GM12878 (cell line): ENCODE data around the gene PRKN. TPM values are rescaled to one million over a fixed set of nuclear protein-coding genes. Genes with fewer than 3 reads are reported as not detected.

Experiments used
- ATAC-seq: fragments of 200-7000 bp; cut with Tn5 transposase; 3 replicates; pipeline ENCODE4 v1.9.1; 2020; ENCODE audit warnings: mild to moderate bottlenecking, moderate library complexity
- BruUV-seq: library from RNA; stranded (reverse); fragments of 400-500 nt; replicated peaks from 2 replicates; lab custom pipeline; 2021; lab: Mats Ljungman, UMichigan
- CTCF ChIA-PET: fragments of 300-600 bp; sonication (Branson Sonifier 250); formaldehyde crosslinking; extraction: SDS; loops from one replicate; lab custom pipeline; 2021; ENCODE audit warnings: inconsistent platforms; lab: Yijun Ruan, JAX
- POLR2A ChIA-PET: fragments of 350-600 bp; formaldehyde crosslinking; extraction: SDS; loops from one replicate; lab custom pipeline; 2021; ENCODE audit warnings: inconsistent platforms; lab: Charles Lee
- RAD21 ChIA-PET: fragments of 300-600 bp; sonication (Branson Sonifier 250); formaldehyde crosslinking; loops from one replicate; lab custom pipeline; 2023; ENCODE audit warnings: antibody characterized with exemption; ENCODE audit not compliant: unreplicated experiment; lab: Charles Lee
- SMC1A ChIA-PET: fragments of 300-600 bp; sonication (Branson Sonifier 250); formaldehyde crosslinking; loops from one replicate; lab custom pipeline; 2023; ENCODE audit not compliant: unreplicated experiment, uncharacterized antibody; lab: Charles Lee
- DNase-seq: peaks from one replicate; pipeline ENCODE4 v3.0.0-alpha.2; 2011; ENCODE audit warnings: low read depth, low spot score
- FAIRE-seq: peaks from 3 replicates; lab custom pipeline; 2011; peaks lifted over from hg19 to GRCh38; lab: Jason Lieb, UNC
- H2AFZ ChIP-seq: 2 replicates; pipeline ENCODE4 v1.6.0; 2011; ENCODE audit warnings: low read depth, low read length, control low read depth; ENCODE audit not compliant: control insufficient read depth
- H3K27ac ChIP-seq: 2 replicates; pipeline ENCODE4 v1.5.1; 2011; ENCODE audit warnings: control low read depth; ENCODE audit not compliant: control insufficient read depth, insufficient read depth
- H3K27me3 ChIP-seq, 2 experiments: replicated peaks in 1 of 2; 2 replicates each; pipeline versions ENCODE4 v1.6.0 to v1.6.1; 2011; ENCODE audit warnings: low read length in 1 of 2; ENCODE audit not compliant: control insufficient read depth in 2 of 2, insufficient read depth in 2 of 2
- H3K36me3 ChIP-seq, 2 experiments: 2 replicates each; pipeline ENCODE4 v1.5.1; 2011; ENCODE audit warnings: low read length in 1 of 2; ENCODE audit not compliant: control insufficient read depth in 2 of 2, insufficient read depth in 2 of 2
- H3K4me1 ChIP-seq: 2 replicates; pipeline ENCODE4 v1.6.1; 2011; ENCODE audit warnings: mild to moderate bottlenecking, low read length, moderate library complexity, mixed read lengths; ENCODE audit not compliant: control insufficient read depth, insufficient read depth
- H3K4me2 ChIP-seq: 2 replicates; pipeline ENCODE4 v1.6.0; 2011; ENCODE audit warnings: control low read depth; ENCODE audit not compliant: control insufficient read depth, insufficient read depth
- H3K4me3 ChIP-seq: fragments of 200-600 bp; sonication (generic); 2 replicates; pipeline ENCODE4 v1.5.1; 2016
- H3K79me2 ChIP-seq: 2 replicates; pipeline ENCODE4 v1.6.0; 2011; ENCODE audit warnings: low read length; ENCODE audit not compliant: control insufficient read depth, insufficient read depth
- H3K9ac ChIP-seq: 2 replicates; pipeline ENCODE4 v1.8.0; 2011; ENCODE audit warnings: low read length, control low read depth, mixed read lengths; ENCODE audit not compliant: control insufficient read depth, insufficient read depth
- H3K9me3 ChIP-seq: replicated peaks from 3 replicates; pipeline ENCODE4 v1.5.1; 2011; ENCODE audit warnings: mild to moderate bottlenecking, low read length; ENCODE audit not compliant: control insufficient read depth, insufficient read depth
- H4K20me1 ChIP-seq: 2 replicates; pipeline ENCODE4 v1.6.0; 2011; ENCODE audit not compliant: control insufficient read depth, insufficient read depth
- CHD2 ChIP-seq: IDR thresholded peaks from 2 replicates; pipeline ENCODE4 v1.6.1; 2011; ENCODE audit warnings: low read depth, low read length, improper control_type of control experiment, borderline replicate concordance
- CHD4 ChIP-seq: fragments of 200-600 bp; sonication (generic); IDR thresholded peaks from 2 replicates; pipeline ENCODE4 v1.6.1; 2016; ENCODE audit warnings: mild to moderate bottlenecking
- CREB1 ChIP-seq: IDR thresholded peaks from 2 replicates; pipeline ENCODE4 v1.6.1; 2012; ENCODE audit warnings: low read depth, mild to moderate bottlenecking, inconsistent platforms
- E2F4 ChIP-seq: IDR thresholded peaks from 2 replicates; pipeline ENCODE4 v1.6.1; 2012; ENCODE audit warnings: low read depth, low read length, improper control_type of control experiment
- ELK1 ChIP-seq: IDR thresholded peaks from 2 replicates; pipeline ENCODE4 v1.6.1; 2012; ENCODE audit warnings: low read depth, low read length, improper control_type of control experiment
- HDAC2 ChIP-seq: fragments of 200-600 bp; sonication (generic); IDR thresholded peaks from 2 replicates; pipeline ENCODE4 v1.6.1; 2017
- MEF2A ChIP-seq: IDR thresholded peaks from 2 replicates; pipeline ENCODE4 v1.6.1; 2011; ENCODE audit warnings: low read depth, mild to moderate bottlenecking, low read length, moderate library complexity; ENCODE audit not compliant: insufficient read depth
- PKNOX1 ChIP-seq: fragments of 450-650 bp; IDR thresholded peaks from 2 replicates; pipeline ENCODE4 v1.6.1; 2016; ENCODE audit warnings: mild to moderate bottlenecking
- PML ChIP-seq: IDR thresholded peaks from 2 replicates; pipeline ENCODE4 v1.6.1; 2012; ENCODE audit warnings: low read length, inconsistent platforms
- RB1 ChIP-seq: fragments of 450-650 bp; formaldehyde crosslinking; IDR thresholded peaks from 2 replicates; pipeline ENCODE4 v1.6.1; 2017; ENCODE audit warnings: mild to moderate bottlenecking, borderline replicate concordance
- SKIL ChIP-seq: fragments of 450-650 bp; IDR thresholded peaks from 2 replicates; pipeline ENCODE4 v1.6.1; 2017; ENCODE audit warnings: mild to moderate bottlenecking, low read depth, inconsistent platforms; ENCODE audit not compliant: poor library complexity, severe bottlenecking
- STAT1 ChIP-seq: fragments of 450-650 bp; conservative IDR thresholded peaks from 2 replicates; pipeline ENCODE4 v1.6.1; 2014; ENCODE audit warnings: antibody characterized with exemption, mild to moderate bottlenecking
- STAT3 ChIP-seq: IDR thresholded peaks from 2 replicates; pipeline ENCODE4 v1.6.1; 2011; ENCODE audit warnings: low read depth, low read length, improper control_type of control experiment
- WRNIP1 ChIP-seq: IDR thresholded peaks from 2 replicates; pipeline ENCODE4 v1.6.1; 2011; ENCODE audit warnings: low read depth, low read length, improper control_type of control experiment, borderline replicate concordance
- ZBTB40 ChIP-seq: fragments of 450-650 bp; IDR thresholded peaks from 2 replicates; pipeline ENCODE4 v1.6.1; 2016; ENCODE audit warnings: mild to moderate bottlenecking, moderate library complexity, borderline replicate concordance
- ZNF24 ChIP-seq: fragments of 450-650 bp; IDR thresholded peaks from 2 replicates; pipeline ENCODE4 v1.6.1; 2017; ENCODE audit warnings: antibody characterized with exemption, mild to moderate bottlenecking
- WGBS: methylation state at CpG from one replicate; pipeline ENCODE4 v1.1.6; 2016; ENCODE audit warnings: low lambda C conversion rate; ENCODE audit not compliant: insufficient replicate concordance, insufficient coverage; ENCODE audit errors: missing lambda C conversion rate; 5-methylcytosine and 5-hydroxymethylcytosine counted together
- in situ Hi-C: fragments of 300-500 bp; cut with MboI; formaldehyde crosslinking; loops from 9 replicates; pipeline ENCODE4 v1.14.3; 2018; ENCODE audit warnings: mixed read lengths
- intact Hi-C: fragments of 100-400 bp; cut with micrococcal nuclease; formaldehyde crosslinking; loops from one replicate; pipeline ENCODE4 v1.14.2; 2022; ENCODE audit not compliant: unreplicated experiment
- polyA plus RNA-seq, 11 experiments: library from polyadenylated mRNA; depleted of rRNA in 4 of 11; unstranded in 6 of 11; stranded (reverse) in 5 of 11; fragments of >200 nt; fragmentation: Nextera tagmentation in 4 of 11; fragmentation: Illumina TruSeq in 1 of 11; extraction: Ambion mirVana in 4 of 11; extraction: Trizol in 1 of 11; gene quantifications; 1 replicate in 1 of 11; 2 replicates in 10 of 11; pipeline versions ENCODE4 v1.2.1 to v1.2.3, GENCODE V29; 2011 to 2016; ENCODE audit warnings: inconsistent platforms in 2 of 11, missing spikeins in 2 of 11, low read depth in 1 of 11
- total RNA-seq, 4 experiments: library from RNA; depleted of rRNA in 3 of 4; stranded (reverse); fragments of >200 nt in 3 of 4; fragmentation: Illumina TruSeq in 1 of 4; extraction: Trizol in 1 of 4; gene quantifications; 2 replicates each; pipeline versions ENCODE4 v1.2.1 to v1.2.3, GENCODE V29; 2013 to 2021

PRKN gene
- total and polyA plus RNA-seq, 10 of the 15 experiments (the other 5 are each of a cell fraction or from before 2014, with no cell fraction given), result 0.06 to 0.09 TPM; not detected in 8

GRCh38 chr6:161376367-161376766 is 1351.2 kb downstream of the PRKN start:
- H3K9me3 ChIP-seq, result no peaks in the 10 kb centered on the region
- no peak overlapping the region for H3K4me2 ChIP-seq
- H2AFZ ChIP-seq, result no peak overlapping the region
- POLR2A ChIA-PET, result no interaction called here
- H3K79me2 ChIP-seq, result no peaks in the 10 kb centered on the region
- intact Hi-C loops, result no loop called here
- no peak overlapping the region for H3K9ac ChIP-seq
- H3K27ac ChIP-seq, result no peak overlapping the region
- H3K27me3 ChIP-seq, result no peaks in the 10 kb centered on the region; a peak in 2 of 4 replicates
- SMC1A ChIA-PET, result interaction anchor here (11.5 kb wide), 1 partner anchor 448 kb away, joined by 209 read pairs; no protein-coding TSS in a partner anchor
- DNase-seq, result no peak
- in situ Hi-C loops, result loop anchor here (10.0 kb wide), 1 partner anchor 852 kb away; no protein-coding TSS in a partner anchor
- H3K4me3 ChIP-seq, result no peak overlapping the region
- no peaks in the 10 kb centered on the region for H3K4me1 ChIP-seq
- WGBS, result 55% methylated on average over 11 of the region's 11 CpGs
- H4K20me1 ChIP-seq, result no peaks in the 10 kb centered on the region
- RAD21 ChIA-PET, result no interaction called here
- no peaks in the 10 kb centered on the region for H3K36me3 ChIP-seq
- no peak for FAIRE-seq
- BruUV-seq, result no TSS peak
- ATAC-seq, result no peak
- CTCF ChIA-PET, result interaction anchor here (2.2 to 6.1 kb wide), 2 partner anchors 448 to 642 kb away, joined by 7 to 73 read pairs; no protein-coding TSS in a partner anchor
- TF ChIP-seq ELK1 (no peak), MEF2A (no peak), SKIL (no peak), STAT1 (no peak), CHD2 (no peak), PKNOX1 (no peak), ZNF24 (no peak), PML (no peak), CREB1 (no peak), HDAC2 (no peak), E2F4 (no peak), ZBTB40 (no peak), RB1 (no peak), WRNIP1 (no peak), STAT3 (no peak), CHD4 (no peak)
